GM12874 (cell line): ENCODE measurements around the gene PHC2.

Source experiments
- TF ChIP-seq, protein P1 (sequence below): IDR thresholded peaks from 2 replicates; pipeline ENCODE4 v1.5.1; 2011; ENCODE audit warnings: low read depth, mild to moderate bottlenecking, control low read depth, low read length, moderate library complexity; ENCODE audit not compliant: insufficient read depth

PHC2 gene

GRCh38 chr1:33428661-33429060 lies 2.2 kb downstream of the PHC2 start:
- TF ChIP-seq, protein P1, sequence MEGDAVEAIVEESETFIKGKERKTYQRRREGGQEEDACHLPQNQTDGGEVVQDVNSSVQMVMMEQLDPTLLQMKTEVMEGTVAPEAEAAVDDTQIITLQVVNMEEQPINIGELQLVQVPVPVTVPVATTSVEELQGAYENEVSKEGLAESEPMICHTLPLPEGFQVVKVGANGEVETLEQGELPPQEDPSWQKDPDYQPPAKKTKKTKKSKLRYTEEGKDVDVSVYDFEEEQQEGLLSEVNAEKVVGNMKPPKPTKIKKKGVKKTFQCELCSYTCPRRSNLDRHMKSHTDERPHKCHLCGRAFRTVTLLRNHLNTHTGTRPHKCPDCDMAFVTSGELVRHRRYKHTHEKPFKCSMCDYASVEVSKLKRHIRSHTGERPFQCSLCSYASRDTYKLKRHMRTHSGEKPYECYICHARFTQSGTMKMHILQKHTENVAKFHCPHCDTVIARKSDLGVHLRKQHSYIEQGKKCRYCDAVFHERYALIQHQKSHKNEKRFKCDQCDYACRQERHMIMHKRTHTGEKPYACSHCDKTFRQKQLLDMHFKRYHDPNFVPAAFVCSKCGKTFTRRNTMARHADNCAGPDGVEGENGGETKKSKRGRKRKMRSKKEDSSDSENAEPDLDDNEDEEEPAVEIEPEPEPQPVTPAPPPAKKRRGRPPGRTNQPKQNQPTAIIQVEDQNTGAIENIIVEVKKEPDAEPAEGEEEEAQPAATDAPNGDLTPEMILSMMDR = no peak

GRCh38 chr1:33426916-33427315 lies 4.0 kb downstream of the PHC2 start:
- TF ChIP-seq, protein P1 = no peak

DNA sequence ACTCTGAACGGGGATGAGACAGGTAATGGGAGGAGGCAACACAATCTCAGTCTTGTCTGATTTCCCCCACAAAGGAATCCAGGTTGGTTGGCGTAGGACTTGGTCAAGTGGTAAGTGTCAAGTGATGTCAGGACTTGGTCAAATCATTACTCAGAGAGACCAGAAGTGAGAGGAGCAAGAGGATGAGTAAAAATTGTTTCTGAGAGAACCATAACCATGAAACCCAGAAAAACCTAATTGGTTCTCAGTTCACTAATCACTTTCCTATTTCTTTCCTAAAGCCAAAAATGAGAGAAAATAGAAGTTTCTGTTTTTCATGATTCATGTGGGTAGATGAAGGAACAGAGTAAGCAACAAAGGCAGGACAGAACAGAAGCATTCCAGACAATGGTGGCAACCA lies 5.0 kb downstream of the PHC2 start:
- TF ChIP-seq, protein P1 = no peak

DNA sequence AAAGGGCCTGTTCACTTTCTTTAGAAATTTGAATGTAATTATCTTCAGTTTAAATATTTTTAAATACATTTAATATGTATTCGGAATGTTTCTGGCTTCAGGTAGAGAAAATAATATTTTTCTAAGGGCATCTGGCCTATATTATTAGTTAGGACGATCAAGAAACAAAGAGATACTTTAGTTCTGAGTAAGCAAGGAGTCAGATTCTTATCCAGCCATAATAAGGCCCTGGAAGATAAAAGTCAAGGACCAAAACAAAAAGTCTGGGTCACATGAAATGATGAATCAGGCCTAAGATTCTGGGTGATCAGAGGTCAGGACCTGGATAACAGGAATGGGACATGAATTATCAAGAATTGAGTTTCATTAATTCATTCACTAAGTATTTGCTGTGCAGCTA lies 6.3 kb downstream of the PHC2 start:
- TF ChIP-seq, protein P1 = no peak

GRCh38 chr1:33424205-33424604 lies 6.7 kb downstream of the PHC2 start:
- TF ChIP-seq, protein P1 = no peak

- TF ChIP-seq, protein P1 = no peak
Observed at GRCh38 chr1:33420870-33421775, 9.8 kb downstream of the PHC2 start.

GRCh38 chr1:33418811-33419210 lies 12.1 kb downstream of the PHC2 start:
- TF ChIP-seq, protein P1 = no peak
